Stomach (tissue), 9 donors: ENCODE measurements around the gene USO1. TPM values are rescaled to one million over a fixed set of nuclear protein-coding genes. Genes with fewer than 3 reads are reported as not detected.
"Not testable (repeated sequence)": the region's sequence is repeated elsewhere in the genome, so short reads cannot be mapped to it uniquely, and the experiment has no call there.

Experiments used
- DNase-seq, 2 donors: peaks; one replicate each; pipeline versions ENCODE4 v3.0.0 to v3.0.0-alpha.2; 2013 to 2019
- H3K27ac ChIP-seq, 5 donors: fragments of 200-600 bp in 4 of 5; sonication (generic) in 4 of 5; one replicate each; pipeline ENCODE4 v1.5.1; 2013 to 2019; ENCODE audit warnings: mild to moderate bottlenecking in 1 of 5, moderate library complexity in 1 of 5
- H3K27me3 ChIP-seq, 3 donors: fragments of 200-600 bp; sonication (generic); one replicate each; pipeline ENCODE4 v1.5.1; 2017 to 2019; ENCODE audit warnings: mixed run types in 1 of 3
- H3K36me3 ChIP-seq, 4 donors: fragments of 200-600 bp; sonication (generic); 1 replicate in 3 of 4; 2 replicates in 1 of 4; pipeline ENCODE4 v1.5.1; 2016 to 2019
- H3K4me1 ChIP-seq, 4 donors: fragments of 200-600 bp; sonication (generic); one replicate each; pipeline ENCODE4 v1.5.1; 2016 to 2019
- H3K4me3 ChIP-seq, 4 donors: fragments of 200-600 bp; sonication (generic) in 3 of 4; one replicate each; pipeline ENCODE4 v1.5.1; 2016 to 2019; ENCODE audit warnings: mild to moderate bottlenecking in 1 of 4
- H3K9me3 ChIP-seq, 4 donors: fragments of 200-600 bp; sonication (generic); one replicate each; pipeline ENCODE4 v1.5.1; 2016 to 2019
- EP300 ChIP-seq: sonication (generic); formaldehyde crosslinking; IDR thresholded peaks from one replicate; pipeline ENCODE4 v1.6.1; 2017; ENCODE audit warnings: antibody characterized with exemption
- POLR2A ChIP-seq, 4 donors: fragments of 450-650 bp; IDR thresholded peaks; one replicate each; pipeline ENCODE4 v1.6.1; 2016; ENCODE audit warnings: antibody characterized with exemption in 4 of 4, control low read depth in 2 of 4, mild to moderate bottlenecking in 1 of 4, moderate library complexity in 1 of 4
- POLR2AphosphoS5 ChIP-seq, 3 donors: sonication (generic); formaldehyde crosslinking; IDR thresholded peaks; one replicate each; pipeline ENCODE4 v1.6.1; 2016; ENCODE audit warnings: antibody characterized with exemption in 3 of 3
- WGBS, 5 donors: extraction: QIAGEN DNeasy Blood & Tissue Kit in 3 of 5; methylation state at CpG; one replicate each; pipeline versions ENCODE4 v1.1.5 to v1.1.7; 2013 to 2018; 5-methylcytosine and 5-hydroxymethylcytosine counted together
- intact Hi-C: fragments of 100-400 bp; cut with DNase I; formaldehyde crosslinking; loops from one replicate; pipeline ENCODE4 v1.15.1; 2023; ENCODE audit warnings: low total_unique reads
- polyA plus RNA-seq, 3 donors: library from polyadenylated mRNA; stranded (reverse); fragments of 200-250 nt; gene quantifications; one replicate each; pipeline ENCODE4 v1.2.3, GENCODE V29; 2013
- total RNA-seq, 5 donors: library from RNA; depleted of rRNA; stranded (reverse); fragments of >200 nt; gene quantifications; one replicate each; pipeline versions ENCODE4 v1.1.0 to v1.2.3, GENCODE V29; 2014 to 2016
- TF ChIP-seq, protein P1 (sequence below), 7 experiments: fragments of 450-650 bp in 4 of 7; fragments of 200-600 bp in 3 of 7; sonication (generic) in 3 of 7; IDR thresholded peaks; one replicate each; pipeline ENCODE4 v1.5.1; 2016 to 2019; ENCODE audit warnings: antibody characterized with exemption in 7 of 7, control low read depth in 2 of 7, mild to moderate bottlenecking in 1 of 7
- donor health status: healthy with polysubstance abuse.
- donor health status: Bipolar disorder and iron deficiency.
- donor health status: healthy.

The USO1 gene
- total and polyA plus RNA-seq, 8 donors: 20.6 to 120 (median 39.1) TPM

DNA sequence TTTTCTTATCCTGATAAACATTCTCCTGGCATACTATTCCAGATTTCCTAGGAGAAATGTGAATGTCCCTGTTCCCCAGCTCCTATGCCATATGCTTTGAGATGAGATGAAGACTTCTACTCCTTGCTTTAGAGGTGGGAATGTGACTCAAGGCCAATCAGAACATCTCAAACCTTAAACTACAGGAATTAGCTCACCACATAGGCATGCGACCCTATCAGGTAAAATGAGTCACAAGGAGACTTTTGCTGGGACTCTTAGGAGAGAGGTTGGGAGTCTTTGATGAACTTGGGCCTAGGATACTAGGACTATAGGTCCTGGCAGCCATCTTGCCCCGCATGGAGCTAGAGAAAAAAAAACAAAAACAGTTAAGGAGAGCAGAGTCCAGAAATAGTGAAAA lies 5.8 kb upstream of the USO1 start:
- Histone ChIP-seq H3K9me3 (no peaks in the 10 kb centered on the region), H3K36me3 (no peaks in the 10 kb centered on the region), H3K4me1 (peaks cover 12 to 35% (median 24%) of the 10 kb centered on the region in 4 donors), H3K4me3 (no peak overlapping the region), H3K27ac (no peak overlapping the region), H3K27me3 (no peaks in the 10 kb centered on the region)
- WGBS, 5 donors: 63 to 81% (median 77%) methylated on average over 2 of the region's 2 CpGs
- no peak for DNase-seq
- intact Hi-C loops: no loop called here
- TF ChIP-seq POLR2AphosphoS5 (IDR thresholded peaks at IDR 0.05) (no peak), EP300 (no peak)

DNA sequence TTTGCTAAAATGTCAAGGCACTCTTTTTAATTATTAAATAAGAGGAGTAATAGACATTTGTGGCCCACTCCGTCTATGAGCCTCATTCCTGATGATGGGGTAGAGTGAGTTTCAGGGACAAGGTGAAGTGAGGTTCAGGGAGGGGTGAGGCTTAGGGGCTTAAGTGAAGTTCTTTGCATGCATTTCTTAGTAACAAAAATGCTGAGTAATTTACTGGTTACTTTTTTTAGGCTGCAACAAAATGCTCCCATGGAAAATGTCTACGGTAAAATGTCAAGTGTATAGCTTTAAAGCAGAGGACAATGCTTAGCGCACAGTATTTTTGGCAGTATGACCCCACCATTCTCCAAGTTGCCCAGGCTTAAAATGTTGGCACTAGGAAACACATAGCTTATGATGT lies 2.0 kb upstream of the USO1 start:
- TF ChIP-seq POLR2A (IDR thresholded peaks at IDR 0.05) (no peak), EP300 (no peak), POLR2AphosphoS5 (IDR thresholded peaks at IDR 0.05) (no peak)
- TF ChIP-seq, protein P1, sequence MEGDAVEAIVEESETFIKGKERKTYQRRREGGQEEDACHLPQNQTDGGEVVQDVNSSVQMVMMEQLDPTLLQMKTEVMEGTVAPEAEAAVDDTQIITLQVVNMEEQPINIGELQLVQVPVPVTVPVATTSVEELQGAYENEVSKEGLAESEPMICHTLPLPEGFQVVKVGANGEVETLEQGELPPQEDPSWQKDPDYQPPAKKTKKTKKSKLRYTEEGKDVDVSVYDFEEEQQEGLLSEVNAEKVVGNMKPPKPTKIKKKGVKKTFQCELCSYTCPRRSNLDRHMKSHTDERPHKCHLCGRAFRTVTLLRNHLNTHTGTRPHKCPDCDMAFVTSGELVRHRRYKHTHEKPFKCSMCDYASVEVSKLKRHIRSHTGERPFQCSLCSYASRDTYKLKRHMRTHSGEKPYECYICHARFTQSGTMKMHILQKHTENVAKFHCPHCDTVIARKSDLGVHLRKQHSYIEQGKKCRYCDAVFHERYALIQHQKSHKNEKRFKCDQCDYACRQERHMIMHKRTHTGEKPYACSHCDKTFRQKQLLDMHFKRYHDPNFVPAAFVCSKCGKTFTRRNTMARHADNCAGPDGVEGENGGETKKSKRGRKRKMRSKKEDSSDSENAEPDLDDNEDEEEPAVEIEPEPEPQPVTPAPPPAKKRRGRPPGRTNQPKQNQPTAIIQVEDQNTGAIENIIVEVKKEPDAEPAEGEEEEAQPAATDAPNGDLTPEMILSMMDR (IDR thresholded peaks at IDR 0.05): no peak
- H3K27me3 ChIP-seq: no peaks in the 10 kb centered on the region
- H3K4me1 ChIP-seq: peaks cover 17 to 43% (median 33%) of the 10 kb centered on the region in 4 donors
- WGBS, 5 donors: 51 to 62% (median 54%) methylated on average over 3 of the region's 3 CpGs
- H3K36me3 ChIP-seq: no peaks in the 10 kb centered on the region
- intact Hi-C loops: loop anchor here (10.0 kb wide), 1 partner anchor 48 kb away; the partner anchor contains the start of gene G3BP2
- no peaks in the 10 kb centered on the region for H3K9me3 ChIP-seq
- H3K4me3 ChIP-seq: no peak overlapping the region
- no peak for DNase-seq
- no peak overlapping the region for H3K27ac ChIP-seq

DNA sequence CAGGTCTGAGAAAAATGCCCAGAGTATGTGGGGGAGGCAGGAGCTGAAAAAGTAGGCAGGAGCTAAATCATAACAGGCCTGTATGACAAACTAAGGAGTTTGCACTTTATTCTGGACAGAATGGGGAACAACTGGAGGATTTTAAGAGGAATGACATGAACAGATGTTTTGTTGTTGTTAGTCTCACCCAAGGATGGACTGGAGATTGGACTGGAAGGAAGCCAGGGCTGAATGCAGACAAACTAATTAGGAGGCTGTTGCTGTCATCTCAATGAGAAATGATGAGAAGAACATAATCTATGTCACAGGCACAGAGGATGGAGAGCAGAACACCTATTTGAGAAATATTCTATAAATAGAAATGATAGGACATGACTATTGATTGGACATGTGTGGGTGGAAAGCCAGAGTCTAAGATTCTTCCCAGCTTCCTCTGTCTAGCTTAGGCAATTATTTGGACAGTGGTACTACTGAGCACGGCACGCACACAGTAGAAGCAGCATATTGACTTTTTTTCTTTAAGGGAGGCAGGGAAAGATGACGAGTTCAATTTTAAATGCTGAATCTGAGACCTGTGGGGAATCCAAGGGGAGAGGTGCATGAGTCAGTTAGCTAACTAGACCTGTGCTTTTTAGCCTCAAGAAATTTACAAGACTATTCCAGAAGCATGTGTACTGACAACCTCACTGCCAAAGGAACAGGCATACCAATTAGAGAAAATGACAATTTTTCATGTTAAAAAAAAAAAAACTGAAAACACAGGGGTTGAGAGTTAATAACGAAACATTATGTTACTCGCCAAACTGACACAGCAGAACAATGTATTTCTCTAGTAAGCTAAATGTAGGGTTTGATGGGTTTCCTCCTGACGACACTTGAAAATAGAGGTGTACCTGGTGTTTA lies 963 bp upstream of the USO1 start:
- Histone ChIP-seq H3K36me3 (no peaks in the 10 kb centered on the region), H3K27me3 (no peaks in the 10 kb centered on the region), H3K27ac (peak overlapping the region; percentile 84 to 99 (median 99)), H3K4me3 (peak overlapping the region; percentile 75 to 96 (median 90)), H3K9me3 (no peaks in the 10 kb centered on the region), H3K4me1 (peaks cover 17 to 49% (median 38%) of the 10 kb centered on the region in 4 donors)
- 0 to 2% (median 0%) methylated on average over 6 of the region's 6 CpGs for WGBS, 5 donors
- DNase-seq: peak in 1 of 2 donors; percentile 67
- intact Hi-C loops: loop anchor here (10.0 kb wide), 1 partner anchor 49 kb away; the partner anchor contains the start of gene G3BP2
- TF ChIP-seq POLR2AphosphoS5 (IDR thresholded peaks at IDR 0.05): no peak
- TF ChIP-seq POLR2A (IDR thresholded peaks at IDR 0.05): no peak
- no peak for TF ChIP-seq EP300
- TF ChIP-seq, protein P1 (IDR thresholded peaks at IDR 0.05): no peak

DNA sequence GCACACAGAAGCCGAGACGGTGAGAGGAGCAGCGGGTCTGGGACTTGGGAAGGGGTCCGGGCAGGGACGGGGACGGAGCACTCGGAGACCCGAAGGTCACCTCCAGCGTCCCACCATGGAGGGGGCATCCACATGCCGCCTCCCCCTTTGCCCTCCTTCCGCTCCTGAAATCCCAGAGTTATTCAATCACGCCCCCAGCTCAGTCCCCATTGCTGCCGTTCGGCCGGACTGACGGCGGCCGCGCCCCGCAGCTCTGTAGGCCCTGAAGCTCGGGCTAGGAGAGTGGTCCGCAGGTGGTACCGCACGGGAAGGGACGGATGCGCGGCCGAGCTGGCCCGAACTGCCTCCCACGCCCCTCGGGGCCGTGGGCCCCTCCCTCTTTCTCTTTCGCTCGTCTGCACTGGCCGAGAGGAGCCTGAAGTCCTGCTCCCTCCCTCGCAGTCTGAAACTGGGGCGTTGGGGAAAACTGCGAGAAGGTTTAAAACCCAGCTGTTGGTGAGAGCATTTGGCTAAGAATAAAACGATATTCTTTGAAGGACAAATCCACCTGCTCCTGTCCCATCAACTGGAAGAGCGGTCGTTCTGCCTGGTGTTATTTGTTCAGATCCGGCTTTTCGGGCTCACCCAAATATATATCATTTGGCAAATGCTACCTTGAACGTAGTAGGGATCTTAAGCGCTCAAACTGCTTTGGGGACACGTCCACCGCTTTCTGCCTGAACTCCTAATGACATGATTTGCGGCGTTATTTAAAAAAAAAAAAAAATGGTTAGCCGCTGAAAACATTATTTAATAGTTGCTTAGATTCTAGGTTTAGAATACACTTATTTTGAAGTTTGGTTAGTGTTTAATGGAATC lies 719 bp downstream of the USO1 start:
- intact Hi-C loops: loop anchor here (10.0 kb wide), 1 partner anchor 50 kb away; the partner anchor contains the start of gene G3BP2
- WGBS, 5 donors: 1% methylated on average over 22 to 50 of the region's 50 CpGs
- Histone ChIP-seq H3K9me3 (no peaks in the 10 kb centered on the region), H3K36me3 (no peaks in the 10 kb centered on the region), H3K4me3 (peak overlapping the region; percentile 75 to 96 (median 90)), H3K4me1 (peaks cover 21 to 64% (median 47%) of the 10 kb centered on the region in 4 donors), H3K27me3 (no peaks in the 10 kb centered on the region), H3K27ac (peak overlapping the region; percentile 93 to 99 (median 99))
- peak; percentile 74 to 93 for DNase-seq
- TF ChIP-seq POLR2AphosphoS5 (IDR thresholded peaks at IDR 0.05): peak in 2 of 3 donors; percentile 55 to 57
- no peak for TF ChIP-seq EP300
- peak in 1 of 4 donors; percentile 10 for TF ChIP-seq POLR2A (IDR thresholded peaks at IDR 0.05)
- TF ChIP-seq, protein P1 (IDR thresholded peaks at IDR 0.05): peak in 1 of 7 experiments; percentile 8

DNA sequence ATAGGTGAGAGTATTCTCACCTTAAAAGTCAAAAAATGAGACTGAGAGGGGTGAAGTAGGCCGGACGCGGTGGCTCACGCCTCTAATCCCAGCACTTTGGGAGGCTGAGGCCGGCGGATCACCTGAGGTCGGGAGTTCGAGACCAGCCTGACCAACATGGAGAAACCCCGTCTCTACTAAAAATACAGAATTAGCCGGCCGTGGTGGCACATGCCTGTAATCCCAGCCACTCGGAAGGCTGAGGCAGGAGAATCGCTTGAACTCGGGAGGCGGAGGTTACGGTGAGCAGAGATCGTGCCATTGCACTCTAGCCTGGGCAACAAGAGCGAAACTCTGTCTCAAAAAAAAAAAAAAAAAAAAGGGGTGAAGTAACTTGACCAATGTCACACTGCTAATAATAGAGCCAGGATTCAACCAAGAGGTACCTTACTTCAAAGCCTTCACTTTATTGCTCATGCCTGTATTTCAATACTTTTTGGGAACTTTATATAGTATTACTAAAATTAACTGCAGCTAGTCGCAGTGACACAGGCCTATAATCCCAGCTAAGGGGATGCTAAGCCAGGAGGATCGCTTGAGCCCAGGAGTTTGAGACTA lies 1.7 kb downstream of the USO1 start:
- H3K9me3 ChIP-seq, H3K36me3 ChIP-seq, DNase-seq, H3K27me3 ChIP-seq: not testable (repeated sequence)
- Histone ChIP-seq H3K27ac (peak overlapping the region in 4 of 5 donors; percentile 99), H3K4me1 (peaks cover 21 to 72% (median 52%) of the 10 kb centered on the region in 4 donors), H3K4me3 (peak overlapping the region; percentile 75 to 96 (median 90))
- 44 to 57% (median 52%) methylated on average over 20 of the region's 20 CpGs for WGBS, 5 donors
- intact Hi-C loops: loop anchor here (10.0 kb wide), 1 partner anchor 51 kb away; the partner anchor contains the start of gene G3BP2
